Measurements from ENCODE around the gene DAZAP2.
"Not testable (repeated sequence)": the region's sequence is repeated elsewhere in the genome, so short reads cannot be mapped to it uniquely, and the experiment has no call there.

The DAZAP2 gene

GRCh38 chr12:51217968-51218606 lies 20.5 kb upstream of the DAZAP2 start, which contains the start of gene POU6F1:
Gene POU6F1, minus strand, starts transcription at chr12:51218062. Its CDS starts 11,226 bp downstream, at chr12:51206836.
- DNase-seq: peak; percentile 50 to 64

- no peak for DNase-seq
These were observed 19.9 kb upstream of the DAZAP2 start for GRCh38 chr12:51218607-51219161.

- no peak for DNase-seq
These were observed 19.3 kb upstream of the DAZAP2 start for GRCh38 chr12:51219322-51219721.

GRCh38 chr12:51219857-51220256 lies 18.8 kb upstream of the DAZAP2 start:
- not testable (repeated sequence) for DNase-seq

- no peak for DNase-seq
These were observed 16.2 kb upstream of the DAZAP2 start for GRCh38 chr12:51222461-51222860.

- no peak for DNase-seq
These were observed 14.0 kb upstream of the DAZAP2 start for GRCh38 chr12:51224625-51225024.

GRCh38 chr12:51225234-51225633 lies 13.4 kb upstream of the DAZAP2 start:
- no peak for DNase-seq

GRCh38 chr12:51225771-51226170 lies 12.9 kb upstream of the DAZAP2 start:
- no peak for DNase-seq

GRCh38 chr12:51227112-51227511 lies 11.5 kb upstream of the DAZAP2 start:
- not testable (repeated sequence) for DNase-seq

GRCh38 chr12:51227962-51228361 lies 10.7 kb upstream of the DAZAP2 start:
- no peak for DNase-seq

- DNase-seq: no peak
These were observed 9.4 kb upstream of the DAZAP2 start for GRCh38 chr12:51229116-51229809.

- no peak for DNase-seq
These were observed 6.0 kb upstream of the DAZAP2 start for GRCh38 chr12:51232642-51233041.

GRCh38 chr12:51234530-51234929 lies 4.1 kb upstream of the DAZAP2 start:
- no peak for DNase-seq

- no peak for DNase-seq
These were observed 553 bp upstream of the DAZAP2 start for GRCh38 chr12:51238037-51238509.

- no peak for DNase-seq
These were observed 2.3 kb downstream of the DAZAP2 start for GRCh38 chr12:51240971-51241370.

- peak; percentile 64 to 72 for DNase-seq
These were observed 3.5 kb downstream of the DAZAP2 start for GRCh38 chr12:51242120-51242519.

- peak; percentile 71 to 79 for DNase-seq
These were observed 4.2 kb downstream of the DAZAP2 start for GRCh38 chr12:51242876-51243275.

- no peak for DNase-seq
These were observed 5.6 kb downstream of the DAZAP2 start for GRCh38 chr12:51244269-51244668.

- no peak for DNase-seq
These were observed 7.0 kb downstream of the DAZAP2 start for GRCh38 chr12:51245476-51246253.

- DNase-seq: peak; percentile 88 to 89
These were observed 7.7 kb downstream of the DAZAP2 start for GRCh38 chr12:51246254-51246853.

GRCh38 chr12:51247523-51248206 lies 9.0 kb downstream of the DAZAP2 start:
- no peak for DNase-seq

- DNase-seq: no peak
These were observed 14.7 kb downstream of the DAZAP2 start for GRCh38 chr12:51253276-51253675.
